Stimulated activated CD4-positive, alpha-beta T cell treated with anti-CD3 and anti-CD28 coated beads, TNF-alpha, amount 100 ng/mL, for 4 hours (primary cell): ENCODE results near the gene PCCA.
A peak's percentile ranks its signal among the peaks of the same experiment; 100 is the strongest.
"Not testable (repeated sequence)": the region's sequence is repeated elsewhere in the genome, so short reads cannot be mapped to it uniquely, and the experiment has no call there.

ENCODE experiments used
- DNase-seq, 3 experiments: peaks; one replicate each; pipeline ENCODE4 v3.0.0-alpha.2; 2020; ENCODE audit warnings: low read depth in 3 of 3

PCCA gene

GRCh38 chr13:100544866-100545683, 456.2 kb downstream of the PCCA start:
- no peak for DNase-seq

- DNase-seq = no peak
Measured at GRCh38 chr13:100545684-100546061, 456.8 kb downstream of the PCCA start.

- no peak for DNase-seq
Measured at GRCh38 chr13:100546713-100547405, 458.0 kb downstream of the PCCA start.

- DNase-seq = no peak
Measured at GRCh38 chr13:100547791-100548201, 458.9 kb downstream of the PCCA start.

- DNase-seq = no peak
Measured at GRCh38 chr13:100549316-100549715, 460.4 kb downstream of the PCCA start.

GRCh38 chr13:100552755-100553154, 463.9 kb downstream of the PCCA start:
- no peak for DNase-seq

- no peak for DNase-seq
Measured at GRCh38 chr13:100559886-100560285, 471.0 kb downstream of the PCCA start.

GRCh38 chr13:100560498-100561157, 471.7 kb downstream of the PCCA start:
- DNase-seq = no peak

GRCh38 chr13:100561158-100561499, 472.2 kb downstream of the PCCA start:
- DNase-seq = no peak

GRCh38 chr13:100561599-100562204, 472.8 kb downstream of the PCCA start:
- DNase-seq = no peak

- no peak for DNase-seq
Measured at GRCh38 chr13:100563779-100564178, 474.9 kb downstream of the PCCA start.

GRCh38 chr13:100564444-100565223, 475.7 kb downstream of the PCCA start:
- no peak for DNase-seq

- DNase-seq = no peak
Measured at GRCh38 chr13:100565286-100565685, 476.4 kb downstream of the PCCA start.

- no peak for DNase-seq
Measured at GRCh38 chr13:100566543-100566942, 477.6 kb downstream of the PCCA start.

- peak; percentile 47 to 69 (median 55) for DNase-seq
Measured at GRCh38 chr13:100573121-100573520, 484.2 kb downstream of the PCCA start.

- DNase-seq = not testable (repeated sequence)
Measured at GRCh38 chr13:100577239-100577638, 488.3 kb downstream of the PCCA start.
